GM12892 (cell line): ENCODE measurements around the gene CSNK2A2.

Experiments
- DNase-seq: peaks from one replicate; pipeline ENCODE4 v3.0.0; 2011; ENCODE audit not compliant: insufficient read length
- FAIRE-seq: peaks from 2 replicates; lab custom pipeline; 2011; peaks lifted over from hg19 to GRCh38; lab: Jason Lieb, UNC
- POLR2A ChIP-seq: IDR thresholded peaks from 2 replicates; pipeline ENCODE4 v1.6.1; 2011; ENCODE audit warnings: low read depth, low read length, control low read depth
- POLR2AphosphoS5 ChIP-seq: IDR thresholded peaks from 2 replicates; pipeline ENCODE4 v1.6.1; 2011; ENCODE audit warnings: low read depth, low read length, control low read depth
- TAF1 ChIP-seq: IDR thresholded peaks from 2 replicates; pipeline ENCODE4 v1.6.1; 2011; ENCODE audit warnings: low read depth, mild to moderate bottlenecking, control low read depth, low read length, borderline replicate concordance

The CSNK2A2 gene

GRCh38 chr16:58197314-58198012 lies 443 bp downstream of the CSNK2A2 start:
- TF ChIP-seq TAF1 (no peak), POLR2A (no peak), POLR2AphosphoS5 (no peak)
- DNase-seq: peak; percentile 23
- FAIRE-seq: no peak

- no peak for TF ChIP-seq POLR2A
- no peak for TF ChIP-seq TAF1
- TF ChIP-seq POLR2AphosphoS5: no peak
- FAIRE-seq (no peak), DNase-seq (no peak)
Measured at GRCh38 chr16:58196898-58197313, 1.0 kb downstream of the CSNK2A2 start.

GRCh38 chr16:58195771-58196170 lies 2.1 kb downstream of the CSNK2A2 start:
- FAIRE-seq (no peak), DNase-seq (no peak)
- TF ChIP-seq TAF1 (no peak), POLR2AphosphoS5 (no peak), POLR2A (no peak)

GRCh38 chr16:58195344-58195743 lies 2.6 kb downstream of the CSNK2A2 start:
- DNase-seq: no peak
- TF ChIP-seq POLR2A: no peak
- no peak for TF ChIP-seq POLR2AphosphoS5
- TF ChIP-seq TAF1: no peak
- no peak for FAIRE-seq

- no peak for TF ChIP-seq POLR2A
- no peak for TF ChIP-seq TAF1
- TF ChIP-seq POLR2AphosphoS5: no peak
- DNase-seq: no peak
- FAIRE-seq: no peak
Measured at GRCh38 chr16:58194790-58195189, 3.1 kb downstream of the CSNK2A2 start.

- DNase-seq (no peak), FAIRE-seq (no peak)
- no peak for TF ChIP-seq POLR2A
- TF ChIP-seq TAF1: no peak
- TF ChIP-seq POLR2AphosphoS5: no peak
Measured at GRCh38 chr16:58187665-58188421, 10.1 kb downstream of the CSNK2A2 start.

- FAIRE-seq (no peak), DNase-seq (no peak)
- TF ChIP-seq POLR2AphosphoS5 (no peak), POLR2A (no peak), TAF1 (no peak)
Measured at GRCh38 chr16:58187092-58187491, 10.8 kb downstream of the CSNK2A2 start.

GRCh38 chr16:58186176-58186944 lies 11.5 kb downstream of the CSNK2A2 start:
- no peak for TF ChIP-seq POLR2AphosphoS5
- no peak for TF ChIP-seq POLR2A
- TF ChIP-seq TAF1: no peak
- DNase-seq (no peak), FAIRE-seq (no peak)

- FAIRE-seq: no peak
- no peak for DNase-seq
- TF ChIP-seq TAF1 (no peak), POLR2A (no peak), POLR2AphosphoS5 (no peak)
Measured at GRCh38 chr16:58177353-58177710, 20.6 kb downstream of the CSNK2A2 start.

GRCh38 chr16:58176608-58177352 lies 21.1 kb downstream of the CSNK2A2 start:
- DNase-seq (no peak), FAIRE-seq (no peak)
- TF ChIP-seq POLR2AphosphoS5: no peak
- TF ChIP-seq POLR2A: no peak
- TF ChIP-seq TAF1: no peak

GRCh38 chr16:58170223-58170622 lies 27.7 kb downstream of the CSNK2A2 start:
- DNase-seq: no peak
- TF ChIP-seq POLR2AphosphoS5 (no peak), POLR2A (no peak), TAF1 (no peak)

More at GRCh38 chr16:58170223-58170622, 27.7 kb downstream of the CSNK2A2 start:
- no peak for FAIRE-seq
